Muscle of arm (tissue), 14 donors: Measurements from ENCODE around the gene ZNF622. TPM values are rescaled to one million over a fixed set of nuclear protein-coding genes. Genes with fewer than 3 reads are reported as not detected.

ENCODE experiments used
- DNase-seq: peaks from one replicate; pipeline ENCODE4 v3.0.0-alpha.2; 2013
- long read RNA-seq, 11 donors: transcript quantifications; one replicate each; lab custom pipeline, GENCODE V29; 2026
- polyA plus RNA-seq, 12 donors: library from polyadenylated mRNA; unstranded; fragments of 120-200 nt; gene quantifications; one replicate each; pipeline ENCODE4 v1.2.1, GENCODE V29; 2013; ENCODE audit not compliant: insufficient read length in 12 of 12

The ZNF622 gene, protein sequence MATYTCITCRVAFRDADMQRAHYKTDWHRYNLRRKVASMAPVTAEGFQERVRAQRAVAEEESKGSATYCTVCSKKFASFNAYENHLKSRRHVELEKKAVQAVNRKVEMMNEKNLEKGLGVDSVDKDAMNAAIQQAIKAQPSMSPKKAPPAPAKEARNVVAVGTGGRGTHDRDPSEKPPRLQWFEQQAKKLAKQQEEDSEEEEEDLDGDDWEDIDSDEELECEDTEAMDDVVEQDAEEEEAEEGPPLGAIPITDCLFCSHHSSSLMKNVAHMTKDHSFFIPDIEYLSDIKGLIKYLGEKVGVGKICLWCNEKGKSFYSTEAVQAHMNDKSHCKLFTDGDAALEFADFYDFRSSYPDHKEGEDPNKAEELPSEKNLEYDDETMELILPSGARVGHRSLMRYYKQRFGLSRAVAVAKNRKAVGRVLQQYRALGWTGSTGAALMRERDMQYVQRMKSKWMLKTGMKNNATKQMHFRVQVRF
- polyA plus RNA-seq = 10 to 100 TPM in 11 of 12 donors, not detected in 1; 12.9 to 22.5 (median 19.4) TPM
- long read RNA-seq, donor 1, transcript ZNF622-201 (6 exons, 1,699 nt) = major isoform, 12 of 47 reads
- long read RNA-seq, donor 1, partial matches to known transcripts = 35 of 47 reads
- long read RNA-seq, donor 1, other reads (novel, unspliced or antisense) = 0 of 47 reads
- long read RNA-seq, donor 2, transcript ZNF622-201 (6 exons, 1,699 nt) = major isoform, 14 of 20 reads
- long read RNA-seq, donor 2, partial matches to known transcripts = 6 of 20 reads
- long read RNA-seq, donor 2, other reads (novel, unspliced or antisense) = 0 of 20 reads
- long read RNA-seq, donor 3, partial matches to known transcripts = 0 of 4 reads
- long read RNA-seq, donor 3, other reads (novel, unspliced or antisense) = 0 of 4 reads
- long read RNA-seq, donor 4, partial matches to known transcripts = 0 of 2 reads
- long read RNA-seq, donor 4, other reads (novel, unspliced or antisense) = 0 of 2 reads
- long read RNA-seq, donor 5, transcript ZNF622-201 (6 exons, 1,699 nt) = major isoform, 11 of 11 reads
- long read RNA-seq, donor 5, partial matches to known transcripts = 0 of 11 reads
- long read RNA-seq, donor 5, other reads (novel, unspliced or antisense) = 0 of 11 reads
- long read RNA-seq, donor 6, partial matches to known transcripts = 8 of 12 reads
- long read RNA-seq, donor 6, other reads (novel, unspliced or antisense) = 0 of 12 reads
- long read RNA-seq, donor 7, partial matches to known transcripts = 0 of 4 reads
- long read RNA-seq, donor 7, other reads (novel, unspliced or antisense) = 0 of 4 reads
- long read RNA-seq, donor 8, transcript ZNF622-201 (6 exons, 1,699 nt) = major isoform, 19 of 38 reads
- long read RNA-seq, donor 8, partial matches to known transcripts = 19 of 38 reads
- long read RNA-seq, donor 8, other reads (novel, unspliced or antisense) = 0 of 38 reads
- long read RNA-seq, donor 9, transcript ZNF622-201 (6 exons, 1,699 nt) = major isoform, 9 of 9 reads
- long read RNA-seq, donor 9, partial matches to known transcripts = 0 of 9 reads
- long read RNA-seq, donor 9, other reads (novel, unspliced or antisense) = 0 of 9 reads
- long read RNA-seq, donor 10, transcript ZNF622-201 (6 exons, 1,699 nt) = major isoform, 12 of 12 reads
- long read RNA-seq, donor 10, partial matches to known transcripts = 0 of 12 reads
- long read RNA-seq, donor 10, other reads (novel, unspliced or antisense) = 0 of 12 reads
- long read RNA-seq, donor 11, partial matches to known transcripts = 0 of 3 reads
- long read RNA-seq, donor 11, other reads (novel, unspliced or antisense) = 0 of 3 reads

DNA sequence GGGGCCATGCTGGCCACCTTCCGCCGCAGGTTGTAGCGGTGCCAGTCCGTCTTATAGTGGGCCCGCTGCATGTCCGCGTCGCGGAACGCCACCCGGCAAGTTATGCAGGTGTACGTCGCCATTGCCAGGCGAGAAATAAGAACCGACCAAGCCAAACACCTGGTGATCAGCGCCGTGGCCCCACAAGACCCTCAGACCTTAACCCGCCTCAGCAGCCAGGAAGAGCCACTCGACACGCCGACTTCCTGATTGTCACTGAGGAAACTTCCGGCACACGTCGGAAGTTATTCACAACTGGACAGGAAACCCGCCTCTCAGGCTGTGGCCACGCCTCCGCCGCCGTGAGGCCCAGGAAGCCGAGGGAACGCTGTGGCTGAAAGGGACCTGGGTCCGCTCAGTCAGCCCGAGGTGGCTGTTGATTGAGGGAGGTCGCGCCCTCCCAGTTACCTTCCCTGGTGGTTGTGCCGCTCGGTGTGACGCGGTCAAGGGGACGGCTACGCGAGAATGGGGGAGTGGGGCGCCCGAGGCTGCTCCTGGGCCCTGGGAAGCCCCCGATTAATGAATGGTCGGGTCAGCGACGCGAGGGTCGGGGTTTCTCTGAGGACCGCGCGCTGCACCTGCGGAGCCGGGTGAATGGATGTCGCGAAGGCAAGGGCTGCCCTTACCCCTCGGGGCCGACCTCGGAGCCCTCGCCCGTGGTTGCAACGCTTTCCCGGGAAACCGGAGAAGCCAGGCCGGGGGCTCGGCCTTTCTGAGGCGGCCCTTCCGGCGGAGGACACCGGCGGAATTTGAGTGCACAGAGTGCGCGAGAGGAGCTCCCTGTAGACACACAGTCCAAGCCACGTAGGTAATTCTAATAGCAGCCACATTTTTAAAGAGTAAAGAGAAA lies at the start of gene ZNF622:
ZNF622 (minus strand) TSS at position 257 of the 889 bp plus-strand sequence; CDS start at position 122, 135 bp downstream.
- DNase-seq = peak; percentile 92

DNA sequence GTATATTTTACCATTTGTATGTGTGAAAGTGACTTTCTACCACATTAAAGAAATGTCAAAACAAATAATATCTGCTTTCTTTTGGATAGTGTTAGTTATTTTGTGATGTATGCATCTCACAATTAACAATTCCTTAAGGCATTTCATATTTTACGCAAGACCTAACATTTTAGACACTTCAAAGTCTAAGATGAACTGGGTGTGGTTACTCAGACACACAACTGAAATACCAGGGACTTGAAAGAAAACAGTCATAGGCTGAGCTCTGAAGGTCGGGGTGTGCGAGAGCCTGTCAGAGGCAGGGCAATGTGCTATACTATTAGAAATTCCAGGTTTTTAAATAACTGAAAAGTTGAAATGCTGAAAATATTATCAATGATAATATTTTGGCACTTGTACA lies 44.5 kb upstream of the ZNF622 start:
- DNase-seq = no peak

GRCh38 chr5:16508730-16509531 lies 43.3 kb upstream of the ZNF622 start:
- no peak for DNase-seq

DNA sequence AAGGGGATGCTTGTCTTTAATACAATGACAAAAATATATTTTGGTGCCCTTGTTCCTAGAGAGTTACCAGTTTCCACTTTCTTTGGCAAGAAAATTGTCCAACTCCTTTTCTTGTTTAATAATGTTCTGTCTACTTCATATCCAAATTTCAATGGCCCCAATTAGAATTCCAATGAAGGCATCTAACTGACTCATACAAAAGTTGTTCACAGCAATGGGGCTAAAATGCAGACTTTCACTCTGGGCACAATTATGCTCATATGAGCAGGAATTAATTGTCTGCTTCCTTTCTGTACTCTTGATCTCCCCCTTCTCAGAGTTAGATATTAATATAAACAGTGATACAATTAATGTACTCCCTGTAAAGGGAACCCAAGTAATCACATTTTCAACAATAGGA lies 42.1 kb upstream of the ZNF622 start:
- DNase-seq = no peak

GRCh38 chr5:16505904-16506303 lies 40.3 kb upstream of the ZNF622 start:
- DNase-seq = no peak

GRCh38 chr5:16505140-16505891 lies 39.7 kb upstream of the ZNF622 start:
- no peak for DNase-seq

GRCh38 chr5:16504571-16504970 lies 39.0 kb upstream of the ZNF622 start:
- no peak for DNase-seq

DNA sequence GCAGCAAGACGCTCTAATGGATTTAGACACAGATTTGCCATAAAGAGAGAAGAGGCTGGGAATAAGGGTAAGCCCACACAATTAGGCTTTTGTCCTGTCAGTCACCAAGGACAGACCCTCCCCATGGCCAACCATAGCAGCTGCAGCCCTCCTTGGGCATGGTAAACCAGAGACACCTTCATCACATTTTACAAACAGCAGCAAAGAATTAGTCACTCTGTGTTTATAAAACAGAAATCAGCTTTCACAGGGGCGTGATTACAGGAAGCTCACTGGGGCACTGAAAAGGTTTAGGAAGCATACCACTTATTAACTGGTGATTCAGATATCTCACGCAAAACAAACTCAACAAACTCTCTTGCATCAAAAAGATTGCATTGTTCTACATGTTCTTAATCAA lies 37.3 kb upstream of the ZNF622 start:
- no peak for DNase-seq

GRCh38 chr5:16500024-16500423 lies 34.4 kb upstream of the ZNF622 start:
- no peak for DNase-seq

- DNase-seq = no peak
Measured at GRCh38 chr5:16497546-16497945, 31.9 kb upstream of the ZNF622 start.

DNA sequence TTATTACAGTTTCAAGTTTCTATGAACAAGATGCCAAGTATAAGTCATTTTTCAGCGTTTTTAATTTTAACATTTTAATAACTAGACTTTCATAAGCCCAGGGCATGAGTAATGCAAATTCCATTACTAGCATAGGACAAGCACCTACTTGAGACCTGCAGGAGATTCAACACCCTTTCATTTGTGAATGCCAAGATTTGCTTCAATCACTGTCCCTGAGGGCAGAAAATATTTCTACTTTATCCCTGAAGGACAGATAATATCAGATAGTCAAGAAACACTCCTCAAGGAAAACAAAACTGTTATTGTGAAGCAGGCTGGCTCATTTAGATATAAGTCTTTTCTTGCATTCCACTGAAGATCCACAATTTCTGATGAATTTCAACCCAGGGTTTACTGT lies 27.7 kb upstream of the ZNF622 start:
- DNase-seq = no peak

- peak; percentile 52 for DNase-seq
Measured at GRCh38 chr5:16492398-16493140, 27.0 kb upstream of the ZNF622 start.

- no peak for DNase-seq
Measured at GRCh38 chr5:16490911-16491310, 25.3 kb upstream of the ZNF622 start.

GRCh38 chr5:16489322-16489791 lies 23.8 kb upstream of the ZNF622 start:
- DNase-seq = peak; percentile 49

DNA sequence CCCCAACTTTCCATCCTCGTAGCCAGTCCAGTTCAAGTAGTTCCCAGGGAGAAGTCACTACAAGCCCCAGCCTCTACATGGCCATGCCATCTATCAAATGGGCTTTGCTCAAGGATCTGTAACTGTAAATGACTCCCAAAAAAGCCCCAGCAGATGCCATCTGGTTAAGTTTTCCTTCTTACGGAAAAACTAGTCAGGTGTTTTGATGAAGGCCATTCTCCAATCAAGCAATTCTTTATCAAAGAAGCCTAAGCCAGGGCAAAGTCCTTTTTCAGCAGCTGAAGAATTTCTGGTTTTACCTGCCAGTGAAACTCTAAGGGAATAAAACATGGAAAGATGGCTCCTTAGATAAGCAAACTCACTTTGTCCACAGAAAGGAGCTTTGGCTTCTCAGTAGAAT lies 21.9 kb upstream of the ZNF622 start:
- no peak for DNase-seq

GRCh38 chr5:16486711-16487111 lies 21.1 kb upstream of the ZNF622 start:
- no peak for DNase-seq

DNA sequence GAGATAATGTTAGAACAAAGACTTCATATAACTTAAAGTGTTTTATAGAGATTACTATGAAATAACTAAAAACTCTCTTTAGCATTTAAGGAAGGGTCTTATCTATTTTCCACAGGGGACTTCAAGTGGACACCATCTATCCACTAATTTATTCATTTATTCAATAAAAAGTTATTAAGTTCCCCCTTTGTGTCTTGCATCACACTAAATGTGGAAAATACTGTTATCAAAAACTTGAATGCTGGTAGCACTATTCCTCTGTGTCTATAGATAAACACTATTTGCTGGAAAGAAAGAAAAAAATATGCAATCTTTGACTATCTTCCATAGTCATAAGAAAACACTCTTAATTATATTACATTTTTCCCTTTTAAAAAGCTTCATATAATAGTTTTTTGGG lies 20.1 kb upstream of the ZNF622 start:
- no peak for DNase-seq
